K562 (cell line): ENCODE data around the gene IBA57. TPM values are rescaled to one million over a fixed set of nuclear protein-coding genes. Genes with fewer than 3 reads are reported as not detected.
A peak's percentile ranks its signal among the peaks of the same experiment; 100 is the strongest.

ENCODE experiments used
- EP400 ChIP-seq: fragments of 450-650 bp; IDR thresholded peaks from 2 replicates; pipeline ENCODE4 v1.6.1; 2017; ENCODE audit warnings: antibody characterized with exemption, mild to moderate bottlenecking, moderate library complexity
- HMG20A ChIP-seq: fragments of 450-650 bp; formaldehyde crosslinking; conservative IDR thresholded peaks from 2 replicates; pipeline ENCODE4 v1.4.0; 2020; ENCODE audit warnings: mild to moderate bottlenecking, mixed read lengths
- RERE ChIP-seq: sonication (generic); formaldehyde crosslinking; IDR thresholded peaks from 2 replicates; pipeline ENCODE4 v1.8.0; 2023; ENCODE audit warnings: missing genetic modification reagents, mild to moderate bottlenecking, borderline replicate concordance
- polyA plus RNA-seq, 8 experiments: library from polyadenylated mRNA; depleted of rRNA in 4 of 8; stranded (reverse) in 5 of 8; unstranded in 3 of 8; fragments of >200 nt; fragmentation: Nextera tagmentation in 2 of 8; fragmentation: Illumina TruSeq in 1 of 8; extraction: Ambion mirVana in 2 of 8; extraction: Trizol in 1 of 8; gene quantifications; 2 replicates each; pipeline versions ENCODE4 v1.2.1 to v1.2.3, GENCODE V29; 2011 to 2014; ENCODE audit warnings: inconsistent platforms in 1 of 8, missing spikeins in 1 of 8
- total RNA-seq, 7 experiments: library from RNA; depleted of rRNA in 6 of 7; stranded (reverse); fragments of >200 nt in 6 of 7; fragmentation: Illumina TruSeq in 2 of 7; extraction: Trizol in 2 of 7; gene quantifications; 2 replicates each; pipeline versions ENCODE4 v1.2.1 to v1.2.3, GENCODE V29; 2011 to 2021; ENCODE audit warnings: low replicate concordance in 1 of 7
- TF ChIP-seq, protein P1 (sequence below), 2 experiments: fragments of 450-650 bp in 1 of 2; sonication (generic) in 1 of 2; formaldehyde crosslinking in 1 of 2; IDR thresholded peaks; 2 replicates each; pipeline versions ENCODE4 v1.7.1 to v1.9.0; 2016 to 2022; ENCODE audit warnings: inconsistent platforms in 1 of 2, mild to moderate bottlenecking in 1 of 2, missing genetic modification reagents in 1 of 2

IBA57 gene
- total and polyA plus RNA-seq, 9 of the 15 experiments (the other 6 are each of a cell fraction or from before 2014, with no cell fraction given): 0.77 to 15.5 (median 2.7) TPM

- TF ChIP-seq, protein P1, sequence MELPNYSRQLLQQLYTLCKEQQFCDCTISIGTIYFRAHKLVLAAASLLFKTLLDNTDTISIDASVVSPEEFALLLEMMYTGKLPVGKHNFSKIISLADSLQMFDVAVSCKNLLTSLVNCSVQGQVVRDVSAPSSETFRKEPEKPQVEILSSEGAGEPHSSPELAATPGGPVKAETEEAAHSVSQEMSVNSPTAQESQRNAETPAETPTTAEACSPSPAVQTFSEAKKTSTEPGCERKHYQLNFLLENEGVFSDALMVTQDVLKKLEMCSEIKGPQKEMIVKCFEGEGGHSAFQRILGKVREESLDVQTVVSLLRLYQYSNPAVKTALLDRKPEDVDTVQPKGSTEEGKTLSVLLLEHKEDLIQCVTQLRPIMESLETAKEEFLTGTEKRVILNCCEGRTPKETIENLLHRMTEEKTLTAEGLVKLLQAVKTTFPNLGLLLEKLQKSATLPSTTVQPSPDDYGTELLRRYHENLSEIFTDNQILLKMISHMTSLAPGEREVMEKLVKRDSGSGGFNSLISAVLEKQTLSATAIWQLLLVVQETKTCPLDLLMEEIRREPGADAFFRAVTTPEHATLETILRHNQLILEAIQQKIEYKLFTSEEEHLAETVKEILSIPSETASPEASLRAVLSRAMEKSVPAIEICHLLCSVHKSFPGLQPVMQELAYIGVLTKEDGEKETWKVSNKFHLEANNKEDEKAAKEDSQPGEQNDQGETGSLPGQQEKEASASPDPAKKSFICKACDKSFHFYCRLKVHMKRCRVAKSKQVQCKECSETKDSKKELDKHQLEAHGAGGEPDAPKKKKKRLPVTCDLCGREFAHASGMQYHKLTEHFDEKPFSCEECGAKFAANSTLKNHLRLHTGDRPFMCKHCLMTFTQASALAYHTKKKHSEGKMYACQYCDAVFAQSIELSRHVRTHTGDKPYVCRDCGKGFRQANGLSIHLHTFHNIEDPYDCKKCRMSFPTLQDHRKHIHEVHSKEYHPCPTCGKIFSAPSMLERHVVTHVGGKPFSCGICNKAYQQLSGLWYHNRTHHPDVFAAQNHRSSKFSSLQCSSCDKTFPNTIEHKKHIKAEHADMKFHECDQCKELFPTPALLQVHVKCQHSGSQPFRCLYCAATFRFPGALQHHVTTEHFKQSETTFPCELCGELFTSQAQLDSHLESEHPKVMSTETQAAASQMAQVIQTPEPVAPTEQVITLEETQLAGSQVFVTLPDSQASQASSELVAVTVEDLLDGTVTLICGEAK (IDR thresholded peaks at IDR 0.05): peak; percentile 67
- TF ChIP-seq, protein P1 (CRISPR knock-in tag; IDR thresholded peaks at IDR 0.05): no peak
- no peak for TF ChIP-seq RERE (CRISPR knock-in tag)
- no peak for TF ChIP-seq EP400
- TF ChIP-seq HMG20A: no peak
These were observed 9.1 kb downstream of the IBA57 start (continued) for GRCh38 chr1:228174482-228175315.
